ENCODE data around the gene MATCAP1.

DNA sequence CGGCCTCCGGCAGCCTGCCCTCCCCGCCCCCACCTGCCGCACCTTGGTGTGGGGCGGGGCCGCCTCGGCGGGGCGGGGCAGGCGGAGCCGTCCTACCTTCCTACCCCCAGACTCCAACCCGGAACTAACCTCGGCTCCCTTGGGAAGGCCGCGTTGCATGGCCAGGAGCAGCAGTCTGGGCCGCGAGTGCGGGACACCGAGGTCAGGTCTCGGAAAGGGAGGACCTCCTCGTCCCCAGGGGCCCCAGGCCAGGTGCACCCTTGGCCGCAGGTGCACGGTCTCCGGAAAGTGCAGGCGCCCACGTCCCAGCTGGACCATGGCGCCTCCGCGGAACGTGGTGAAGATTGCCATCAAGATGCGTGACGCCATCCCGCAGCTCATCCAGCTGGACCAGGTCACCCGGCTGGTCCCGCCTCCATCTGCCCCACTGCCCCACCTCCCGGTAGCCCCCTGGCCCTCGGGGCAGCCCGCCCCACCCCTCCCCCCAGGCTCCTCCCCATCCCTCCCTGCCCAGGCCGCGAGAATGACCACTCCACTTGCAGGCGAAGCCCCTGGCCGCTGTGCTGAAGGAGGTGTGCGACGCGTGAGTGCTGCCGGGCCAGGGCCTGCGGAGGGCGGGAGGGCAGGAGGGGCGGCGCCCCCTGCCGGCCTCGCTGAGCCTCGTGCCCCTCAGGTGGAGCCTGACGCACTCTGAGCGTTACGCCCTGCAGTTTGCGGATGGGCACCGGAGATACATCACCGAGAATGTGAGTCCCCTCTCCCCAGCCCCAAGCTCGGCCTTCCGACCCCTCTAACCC, 15.4 kb upstream of the MATCAP1 start, which contains the start of gene ELMO3:
- TF ChIP-seq, protein P1, sequence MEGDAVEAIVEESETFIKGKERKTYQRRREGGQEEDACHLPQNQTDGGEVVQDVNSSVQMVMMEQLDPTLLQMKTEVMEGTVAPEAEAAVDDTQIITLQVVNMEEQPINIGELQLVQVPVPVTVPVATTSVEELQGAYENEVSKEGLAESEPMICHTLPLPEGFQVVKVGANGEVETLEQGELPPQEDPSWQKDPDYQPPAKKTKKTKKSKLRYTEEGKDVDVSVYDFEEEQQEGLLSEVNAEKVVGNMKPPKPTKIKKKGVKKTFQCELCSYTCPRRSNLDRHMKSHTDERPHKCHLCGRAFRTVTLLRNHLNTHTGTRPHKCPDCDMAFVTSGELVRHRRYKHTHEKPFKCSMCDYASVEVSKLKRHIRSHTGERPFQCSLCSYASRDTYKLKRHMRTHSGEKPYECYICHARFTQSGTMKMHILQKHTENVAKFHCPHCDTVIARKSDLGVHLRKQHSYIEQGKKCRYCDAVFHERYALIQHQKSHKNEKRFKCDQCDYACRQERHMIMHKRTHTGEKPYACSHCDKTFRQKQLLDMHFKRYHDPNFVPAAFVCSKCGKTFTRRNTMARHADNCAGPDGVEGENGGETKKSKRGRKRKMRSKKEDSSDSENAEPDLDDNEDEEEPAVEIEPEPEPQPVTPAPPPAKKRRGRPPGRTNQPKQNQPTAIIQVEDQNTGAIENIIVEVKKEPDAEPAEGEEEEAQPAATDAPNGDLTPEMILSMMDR (IDR thresholded peaks at IDR 0.05; ENCODE audit: low read depth, low read length) = no peak
- TF ChIP-seq, protein P2, sequence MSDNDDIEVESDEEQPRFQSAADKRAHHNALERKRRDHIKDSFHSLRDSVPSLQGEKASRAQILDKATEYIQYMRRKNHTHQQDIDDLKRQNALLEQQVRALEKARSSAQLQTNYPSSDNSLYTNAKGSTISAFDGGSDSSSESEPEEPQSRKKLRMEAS (IDR thresholded peaks at IDR 0.05; ENCODE audit: low read depth, low read length) = no peak
- TF ChIP-seq MYC (IDR thresholded peaks at IDR 0.05; ENCODE audit: low read depth, low read length) = no peak

All from NB4 (cell line).